Common myeloid progenitor, CD34-positive (primary cell): ENCODE results near the gene ZNF638.
A peak's percentile ranks its signal among the peaks of the same experiment; 100 is the strongest.

ENCODE experiments used
- CTCF ChIA-PET: fragments of 350-600 bp; sonication (Branson Sonifier 250); formaldehyde crosslinking; loops from one replicate; lab custom pipeline; 2021; ENCODE audit warnings: antibody characterized with exemption; lab: Charles Lee
- POLR2A ChIA-PET: fragments of 350-600 bp; sonication (Branson Sonifier 250); formaldehyde crosslinking; loops from one replicate; lab custom pipeline; 2021; ENCODE audit warnings: antibody characterized with exemption; lab: Charles Lee
- DNase-seq, 3 donors: peaks; one replicate each; pipeline versions ENCODE4 v3.0.0 to v3.0.0-alpha.2; 2013
- H3K27ac ChIP-seq, 2 experiments: 1 replicate in 1 of 2; 2 replicates in 1 of 2; pipeline ENCODE4 v1.7.0; 2013; ENCODE audit warnings: inconsistent platforms in 2 of 2, low read length in 2 of 2, mild to moderate bottlenecking in 2 of 2, low read depth in 1 of 2, moderate library complexity in 1 of 2; ENCODE audit not compliant: severe bottlenecking in 2 of 2, insufficient read depth in 1 of 2, poor library complexity in 1 of 2
- H3K27me3 ChIP-seq, 5 experiments: replicated peaks in 2 of 5; 1 replicate in 3 of 5; 2 replicates in 2 of 5; pipeline versions ENCODE4 v1.6.1 to v1.7.0; 2013; ENCODE audit warnings: low read length in 4 of 5, mild to moderate bottlenecking in 2 of 5, moderate library complexity in 2 of 5, inconsistent platforms in 1 of 5; ENCODE audit not compliant: insufficient read depth in 5 of 5, control insufficient read depth in 4 of 5
- H3K36me3 ChIP-seq, 4 experiments: 1 replicate in 2 of 4; 2 replicates in 2 of 4; pipeline versions ENCODE4 v1.6.1 to v1.7.0; 2013; ENCODE audit warnings: low read length in 3 of 4, control low read depth in 1 of 4, mild to moderate bottlenecking in 1 of 4; ENCODE audit not compliant: control insufficient read depth in 4 of 4, insufficient read depth in 4 of 4
- H3K4me1 ChIP-seq, 4 experiments: 1 replicate in 3 of 4; 2 replicates in 1 of 4; pipeline versions ENCODE4 v1.6.1 to v1.7.1; 2013; ENCODE audit warnings: low read length in 3 of 4, mild to moderate bottlenecking in 3 of 4, control low read depth in 1 of 4, inconsistent platforms in 1 of 4, moderate library complexity in 1 of 4; ENCODE audit not compliant: control insufficient read depth in 4 of 4, insufficient read depth in 4 of 4; ENCODE audit errors: control extremely low read depth in 1 of 4
- H3K4me3 ChIP-seq, 7 experiments: 1 replicate in 4 of 7; 2 replicates in 3 of 7; pipeline versions ENCODE4 v1.5.1 to v1.7.0; 2013; ENCODE audit warnings: mild to moderate bottlenecking in 7 of 7, low read length in 6 of 7, moderate library complexity in 6 of 7, inconsistent platforms in 2 of 7, low read depth in 2 of 7, control low read depth in 1 of 7; ENCODE audit not compliant: insufficient read depth in 4 of 7, control insufficient read depth in 1 of 7; ENCODE audit errors: extremely low read depth in 1 of 7
- H3K9me3 ChIP-seq, 5 experiments: 1 replicate in 4 of 5; 2 replicates in 1 of 5; pipeline versions ENCODE4 v1.6.1 to v1.7.1; 2013; ENCODE audit warnings: low read length in 4 of 5, mild to moderate bottlenecking in 2 of 5, inconsistent platforms in 1 of 5, low read depth in 1 of 5, moderate library complexity in 1 of 5; ENCODE audit not compliant: control insufficient read depth in 4 of 5, insufficient read depth in 2 of 5; ENCODE audit errors: control extremely low read depth in 1 of 5
- WGBS: methylation state at CpG from one replicate; pipeline ENCODE4 v1.1.5; 2013; ENCODE audit not compliant: insufficient coverage; 5-methylcytosine and 5-hydroxymethylcytosine counted together

The ZNF638 gene

GRCh38 chr2:71341645-71342044 lies 10.1 kb downstream of the ZNF638 start:
- WGBS: no CpG with 5 or more reads among the region's 4 CpGs
- Histone ChIP-seq H3K4me1 (peaks cover 0 to 10% (median 4%) of the 10 kb centered on the region in 4 experiments), H3K27ac (no peak overlapping the region), H3K4me3 (no peak overlapping the region), H3K36me3 (peaks cover 0 to 8% (median 4%) of the 10 kb centered on the region in 4 experiments), H3K27me3 (no peaks in the 10 kb centered on the region), H3K9me3 (no peaks in the 10 kb centered on the region)
- POLR2A ChIA-PET: no interaction called here
- CTCF ChIA-PET: no interaction called here
- no peak for DNase-seq

- no peaks in the 10 kb centered on the region for H3K27me3 ChIP-seq
- H3K9me3 ChIP-seq: no peaks in the 10 kb centered on the region
- H3K27ac ChIP-seq: no peak overlapping the region
- H3K4me3 ChIP-seq: no peak overlapping the region
- no peak for DNase-seq
- ChIA-PET POLR2A (no interaction called here), CTCF (interaction anchor here (0.6 to 1.3 kb wide), 2 partner anchors 16 to 47 kb away, joined by 3 read pairs; no protein-coding TSS in a partner anchor)
- WGBS: 94% methylated on average over 2 of the region's 2 CpGs
- H3K36me3 ChIP-seq: peaks cover 11 to 32% (median 19%) of the 10 kb centered on the region in 4 experiments
- H3K4me1 ChIP-seq: no peaks in the 10 kb centered on the region
Observed at GRCh38 chr2:71346065-71346464, 14.5 kb downstream of the ZNF638 start.

GRCh38 chr2:71347517-71347916 lies 15.9 kb downstream of the ZNF638 start:
- Histone ChIP-seq H3K4me3 (no peak overlapping the region), H3K36me3 (peaks cover 13 to 34% (median 20%) of the 10 kb centered on the region in 4 experiments), H3K27me3 (no peaks in the 10 kb centered on the region), H3K4me1 (no peaks in the 10 kb centered on the region), H3K9me3 (no peaks in the 10 kb centered on the region), H3K27ac (no peak overlapping the region)
- CTCF ChIA-PET: interaction anchor here (1.0 kb wide), 1 partner anchor 48 kb away, joined by 3 read pairs; no protein-coding TSS in a partner anchor
- POLR2A ChIA-PET: no interaction called here
- peak; percentile 10 to 55 (median 47) for DNase-seq

GRCh38 chr2:71348302-71348701 lies 16.7 kb downstream of the ZNF638 start:
- Histone ChIP-seq H3K27me3 (no peaks in the 10 kb centered on the region), H3K27ac (no peak overlapping the region), H3K9me3 (no peaks in the 10 kb centered on the region), H3K4me1 (no peaks in the 10 kb centered on the region), H3K36me3 (peaks cover 15 to 32% (median 20%) of the 10 kb centered on the region in 4 experiments), H3K4me3 (no peak overlapping the region)
- peak; percentile 28 to 52 (median 47) for DNase-seq
- ChIA-PET POLR2A (no interaction called here), CTCF (interaction anchor here (0.8 kb wide), 1 partner anchor 29 kb away, joined by 3 read pairs; no protein-coding TSS in a partner anchor)
- 100% methylated on average over 1 of the region's 3 CpGs for WGBS

- DNase-seq: no peak
- Histone ChIP-seq H3K27ac (no peak overlapping the region), H3K9me3 (no peaks in the 10 kb centered on the region), H3K4me3 (no peak overlapping the region), H3K36me3 (peaks cover 25 to 56% (median 41%) of the 10 kb centered on the region in 4 experiments), H3K27me3 (no peaks in the 10 kb centered on the region), H3K4me1 (no peaks in the 10 kb centered on the region)
- POLR2A ChIA-PET: no interaction called here
- 100% methylated on average over 1 of the region's 2 CpGs for WGBS
- CTCF ChIA-PET: interaction anchor here (1.1 to 1.2 kb wide), 2 partner anchors 12 to 19 kb away, joined by 3 read pairs; no protein-coding TSS in a partner anchor
Observed at GRCh38 chr2:71353248-71353647, 21.7 kb downstream of the ZNF638 start.

GRCh38 chr2:71358931-71359671 lies 27.5 kb downstream of the ZNF638 start:
- no peaks in the 10 kb centered on the region for H3K9me3 ChIP-seq
- POLR2A ChIA-PET: no interaction called here
- H3K4me1 ChIP-seq: no peaks in the 10 kb centered on the region
- H3K27me3 ChIP-seq: no peaks in the 10 kb centered on the region
- DNase-seq: no peak
- H3K36me3 ChIP-seq: peaks cover 26 to 80% (median 55%) of the 10 kb centered on the region in 4 experiments
- H3K4me3 ChIP-seq: no peak overlapping the region
- no peak overlapping the region for H3K27ac ChIP-seq
- 100% methylated on average over 2 of the region's 6 CpGs for WGBS
- CTCF ChIA-PET: no interaction called here

- ChIA-PET CTCF (interaction anchor here (0.9 kb wide), 1 partner anchor 9 kb away, joined by 3 read pairs; no protein-coding TSS in a partner anchor), POLR2A (no interaction called here)
- no peaks in the 10 kb centered on the region for H3K9me3 ChIP-seq
- no peaks in the 10 kb centered on the region for H3K4me1 ChIP-seq
- H3K36me3 ChIP-seq: peaks cover 30 to 89% (median 64%) of the 10 kb centered on the region in 4 experiments
- no peak overlapping the region for H3K4me3 ChIP-seq
- WGBS: no CpG with 5 or more reads among the region's 3 CpGs
- no peaks in the 10 kb centered on the region for H3K27me3 ChIP-seq
- H3K27ac ChIP-seq: no peak overlapping the region
- no peak for DNase-seq
Observed at GRCh38 chr2:71360434-71360975, 28.9 kb downstream of the ZNF638 start.
